Lung (tissue), 12 donors: ENCODE measurements around the gene ORM2. TPM values are rescaled to one million over a fixed set of nuclear protein-coding genes. Genes with fewer than 3 reads are reported as not detected.

Experiments
- ATAC-seq: fragments of 200-7000 bp; cut with Tn5 transposase; one replicate; pipeline ENCODE4 v1.9.1; 2020; ENCODE audit warnings: moderate number of reproducible peaks; ENCODE audit not compliant: insufficient read depth, low FRiP score
- DNase-seq, 3 donors: peaks; one replicate each; pipeline ENCODE4 v3.0.0-alpha.2; 2013 to 2017
- H3K27ac ChIP-seq, 2 donors: one replicate each; pipeline ENCODE4 v1.5.1; 2013; ENCODE audit warnings: mild to moderate bottlenecking in 2 of 2, moderate library complexity in 2 of 2, control low read depth in 1 of 2, inconsistent platforms in 1 of 2, low read depth in 1 of 2, low read length in 1 of 2
- H3K27me3 ChIP-seq, 3 donors: one replicate each; pipeline ENCODE4 v1.5.1; 2013; ENCODE audit warnings: low read length in 2 of 3; ENCODE audit not compliant: control insufficient read depth in 3 of 3, insufficient read depth in 3 of 3
- H3K36me3 ChIP-seq, 4 donors: one replicate each; pipeline ENCODE4 v1.5.1; 2013; ENCODE audit warnings: low read length in 4 of 4, mild to moderate bottlenecking in 1 of 4, moderate library complexity in 1 of 4; ENCODE audit not compliant: control insufficient read depth in 4 of 4, insufficient read depth in 4 of 4
- H3K4me1 ChIP-seq, 5 donors: one replicate each; pipeline ENCODE4 v1.5.1; 2013; ENCODE audit warnings: low read length in 5 of 5, mild to moderate bottlenecking in 2 of 5, moderate library complexity in 1 of 5; ENCODE audit not compliant: control insufficient read depth in 5 of 5, insufficient read depth in 5 of 5
- H3K4me3 ChIP-seq: one replicate; pipeline ENCODE4 v1.5.1; 2013; ENCODE audit warnings: mild to moderate bottlenecking, control low read depth, moderate library complexity
- H3K9ac ChIP-seq, 2 donors: one replicate each; pipeline ENCODE4 v1.5.1; 2013; ENCODE audit warnings: low read length in 2 of 2, control low read depth in 1 of 2; ENCODE audit not compliant: insufficient read depth in 1 of 2
- H3K9me3 ChIP-seq, 4 donors: one replicate each; pipeline ENCODE4 v1.5.1; 2013; ENCODE audit warnings: low read length in 3 of 4, mild to moderate bottlenecking in 1 of 4, moderate library complexity in 1 of 4; ENCODE audit not compliant: control insufficient read depth in 4 of 4, insufficient read depth in 3 of 4
- CTCF ChIP-seq: IDR thresholded peaks from 2 replicates; pipeline ENCODE4 v1.5.1; 2012; ENCODE audit warnings: mild to moderate bottlenecking; ENCODE audit errors: control extremely low read depth, extremely low read depth
- WGBS, 2 donors: extraction: QIAGEN DNeasy Blood & Tissue Kit; methylation state at CpG; one replicate each; pipeline ENCODE4 v1.1.7; 2013; 5-methylcytosine and 5-hydroxymethylcytosine counted together
- polyA plus RNA-seq, 2 donors: library from polyadenylated mRNA; stranded (reverse); fragments of 200-250 nt; gene quantifications; one replicate each; pipeline ENCODE4 v1.2.1, GENCODE V29; 2013
- total RNA-seq, 2 donors: library from RNA; depleted of rRNA in 1 of 2; stranded (reverse); fragments of >200 nt in 1 of 2; gene quantifications; one replicate each; pipeline ENCODE4 v1.2.1, GENCODE V29; 2014 to 2021
- donor health status: control.
- donor health status: control.
- donor health status: Bipolar disorder and iron deficiency.
- donor health status: healthy.
- donor health status: DM: yes; HTN: yes; CAD: no.

Gene ORM2
- total and polyA plus RNA-seq, 4 donors: 0.77 to 215 (median 47.6) TPM

GRCh38 chr9:114307899-114308267, 21.8 kb upstream of the ORM2 start:
- 91 to 96% methylated on average over 6 of the region's 6 CpGs for WGBS, 2 donors

GRCh38 chr9:114308361-114308950, 21.2 kb upstream of the ORM2 start:
- no peak for DNase-seq
- no peak for ATAC-seq
- Histone ChIP-seq H3K4me1 (no peaks in the 10 kb centered on the region), H3K36me3 (peaks cover 1 to 29% (median 12%) of the 10 kb centered on the region in 4 donors), H3K9ac (no peak overlapping the region), H3K9me3 (no peaks in the 10 kb centered on the region), H3K27ac (no peak overlapping the region), H3K4me3 (no peak overlapping the region), H3K27me3 (no peaks in the 10 kb centered on the region)
- no peak for TF ChIP-seq CTCF
- 87 to 95% methylated on average over 13 of the region's 13 CpGs for WGBS, 2 donors

More at GRCh38 chr9:114307899-114308267, 21.8 kb upstream of the ORM2 start:
- no peaks in the 10 kb centered on the region for H3K9me3 ChIP-seq
- peaks cover 1 to 29% (median 12%) of the 10 kb centered on the region in 4 donors for H3K36me3 ChIP-seq
- no peaks in the 10 kb centered on the region for H3K4me1 ChIP-seq
- no peak for ATAC-seq
- no peaks in the 10 kb centered on the region for H3K27me3 ChIP-seq
- H3K9ac ChIP-seq: no peak overlapping the region
- no peak for TF ChIP-seq CTCF
- no peak overlapping the region for H3K4me3 ChIP-seq
- DNase-seq: no peak
- no peak overlapping the region for H3K27ac ChIP-seq

GRCh38 chr9:114309096-114309495, 20.6 kb upstream of the ORM2 start:
- Histone ChIP-seq H3K9me3 (no peaks in the 10 kb centered on the region), H3K27me3 (no peaks in the 10 kb centered on the region), H3K9ac (no peak overlapping the region), H3K4me1 (no peaks in the 10 kb centered on the region), H3K27ac (no peak overlapping the region), H3K36me3 (peaks cover 1 to 29% (median 12%) of the 10 kb centered on the region in 4 donors), H3K4me3 (no peak overlapping the region)
- no peak for DNase-seq
- no peak for TF ChIP-seq CTCF
- 91 to 94% methylated on average over 13 of the region's 13 CpGs for WGBS, 2 donors
- no peak for ATAC-seq
